ENCODE measurements around the gene ANGPT4.

DNA sequence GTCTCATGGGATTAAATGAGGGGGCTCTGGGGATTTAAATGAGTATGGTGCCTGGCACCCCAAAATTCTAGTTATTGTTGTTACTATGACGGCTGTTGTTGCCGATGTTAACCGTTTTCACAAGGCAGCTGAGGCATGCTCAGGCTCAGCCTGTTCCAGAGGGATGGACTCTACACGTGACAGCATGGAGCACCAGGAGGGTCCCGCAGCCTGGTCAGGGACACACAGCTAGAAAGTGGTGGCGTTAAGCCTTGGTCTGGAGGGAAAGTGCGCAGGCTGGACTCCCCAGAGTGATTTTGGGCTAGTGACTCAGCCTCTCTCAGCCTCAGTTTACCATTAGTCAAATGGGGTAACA, 75.7 kb downstream of the ANGPT4 start:
- TF ChIP-seq EZH2 (IDR thresholded peaks at IDR 0.05; ENCODE audit: low read depth, low read length, severe bottlenecking) (no peak), JUND (IDR thresholded peaks at IDR 0.05; ENCODE audit: low read length) (no peak), PHF8 (conservative IDR thresholded peaks at IDR 0.05; ENCODE audit: low read depth, low read length) (no peak), SP1 (IDR thresholded peaks at IDR 0.05; ENCODE audit: low read depth, low read length) (no peak), EP300 (IDR thresholded peaks at IDR 0.05; ENCODE audit: borderline replicate concordance in 1 of 2, low read depth in 2 of 2, low read length in 2 of 2) (no peak)
- TF ChIP-seq, protein P1, sequence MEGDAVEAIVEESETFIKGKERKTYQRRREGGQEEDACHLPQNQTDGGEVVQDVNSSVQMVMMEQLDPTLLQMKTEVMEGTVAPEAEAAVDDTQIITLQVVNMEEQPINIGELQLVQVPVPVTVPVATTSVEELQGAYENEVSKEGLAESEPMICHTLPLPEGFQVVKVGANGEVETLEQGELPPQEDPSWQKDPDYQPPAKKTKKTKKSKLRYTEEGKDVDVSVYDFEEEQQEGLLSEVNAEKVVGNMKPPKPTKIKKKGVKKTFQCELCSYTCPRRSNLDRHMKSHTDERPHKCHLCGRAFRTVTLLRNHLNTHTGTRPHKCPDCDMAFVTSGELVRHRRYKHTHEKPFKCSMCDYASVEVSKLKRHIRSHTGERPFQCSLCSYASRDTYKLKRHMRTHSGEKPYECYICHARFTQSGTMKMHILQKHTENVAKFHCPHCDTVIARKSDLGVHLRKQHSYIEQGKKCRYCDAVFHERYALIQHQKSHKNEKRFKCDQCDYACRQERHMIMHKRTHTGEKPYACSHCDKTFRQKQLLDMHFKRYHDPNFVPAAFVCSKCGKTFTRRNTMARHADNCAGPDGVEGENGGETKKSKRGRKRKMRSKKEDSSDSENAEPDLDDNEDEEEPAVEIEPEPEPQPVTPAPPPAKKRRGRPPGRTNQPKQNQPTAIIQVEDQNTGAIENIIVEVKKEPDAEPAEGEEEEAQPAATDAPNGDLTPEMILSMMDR (IDR thresholded peaks at IDR 0.05; ENCODE audit: control extremely low read depth in 1 of 3, insufficient read depth in 1 of 3, low read depth in 1 of 3, low read length in 3 of 3): no peak
- TF ChIP-seq, protein P2, sequence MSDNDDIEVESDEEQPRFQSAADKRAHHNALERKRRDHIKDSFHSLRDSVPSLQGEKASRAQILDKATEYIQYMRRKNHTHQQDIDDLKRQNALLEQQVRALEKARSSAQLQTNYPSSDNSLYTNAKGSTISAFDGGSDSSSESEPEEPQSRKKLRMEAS (IDR thresholded peaks at IDR 0.05): no peak
